ENCODE results near the gene JPH2.

Gene JPH2

DNA sequence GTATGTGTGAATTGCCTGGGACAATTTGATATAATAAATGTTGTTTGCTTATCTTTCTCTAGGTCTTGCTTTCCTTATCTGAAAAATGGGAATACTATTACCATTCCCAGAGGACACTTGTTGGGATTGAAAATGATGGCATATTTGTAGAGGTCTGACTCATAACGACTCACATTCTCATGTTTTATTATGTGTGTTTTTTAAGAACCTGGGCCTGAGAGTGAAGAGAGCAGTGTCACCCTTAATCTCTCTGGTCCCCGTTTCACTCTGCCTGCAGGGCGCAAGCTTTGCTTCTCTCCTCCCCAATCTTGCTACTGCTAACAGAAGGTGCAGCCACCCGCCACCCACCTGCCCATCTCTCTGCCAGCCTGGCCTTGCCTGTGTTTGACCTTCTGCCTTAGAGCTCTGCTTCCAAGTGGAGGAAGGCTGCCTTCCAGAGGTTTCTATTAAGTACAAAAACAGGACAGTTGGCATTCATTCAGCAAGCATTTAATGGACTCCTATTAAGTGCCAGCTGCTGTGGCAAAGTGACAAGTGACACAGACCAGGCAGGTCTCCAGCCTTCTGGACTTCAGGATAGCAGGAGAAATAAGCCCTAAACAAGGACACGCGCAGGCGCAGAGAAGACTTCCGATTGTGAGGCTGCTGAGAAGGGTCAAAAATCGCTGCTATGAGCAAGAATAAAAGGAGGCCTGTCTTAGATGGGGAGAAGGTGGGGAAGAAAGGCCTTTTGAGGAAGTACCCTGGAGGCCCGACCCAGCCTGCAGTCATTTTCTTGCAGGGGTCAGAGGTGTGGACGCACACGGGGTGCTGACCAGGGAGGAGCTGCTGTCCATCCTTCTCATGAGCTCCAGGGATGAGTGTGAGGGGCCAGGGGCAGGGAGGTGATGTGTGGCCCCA, 112.5 kb downstream of the JPH2 start:
- TF ChIP-seq ZFX (IDR thresholded peaks at IDR 0.05; ENCODE audit: borderline replicate concordance): no peak
- TF ChIP-seq, protein P1, sequence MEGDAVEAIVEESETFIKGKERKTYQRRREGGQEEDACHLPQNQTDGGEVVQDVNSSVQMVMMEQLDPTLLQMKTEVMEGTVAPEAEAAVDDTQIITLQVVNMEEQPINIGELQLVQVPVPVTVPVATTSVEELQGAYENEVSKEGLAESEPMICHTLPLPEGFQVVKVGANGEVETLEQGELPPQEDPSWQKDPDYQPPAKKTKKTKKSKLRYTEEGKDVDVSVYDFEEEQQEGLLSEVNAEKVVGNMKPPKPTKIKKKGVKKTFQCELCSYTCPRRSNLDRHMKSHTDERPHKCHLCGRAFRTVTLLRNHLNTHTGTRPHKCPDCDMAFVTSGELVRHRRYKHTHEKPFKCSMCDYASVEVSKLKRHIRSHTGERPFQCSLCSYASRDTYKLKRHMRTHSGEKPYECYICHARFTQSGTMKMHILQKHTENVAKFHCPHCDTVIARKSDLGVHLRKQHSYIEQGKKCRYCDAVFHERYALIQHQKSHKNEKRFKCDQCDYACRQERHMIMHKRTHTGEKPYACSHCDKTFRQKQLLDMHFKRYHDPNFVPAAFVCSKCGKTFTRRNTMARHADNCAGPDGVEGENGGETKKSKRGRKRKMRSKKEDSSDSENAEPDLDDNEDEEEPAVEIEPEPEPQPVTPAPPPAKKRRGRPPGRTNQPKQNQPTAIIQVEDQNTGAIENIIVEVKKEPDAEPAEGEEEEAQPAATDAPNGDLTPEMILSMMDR (IDR thresholded peaks at IDR 0.05): no peak
- H3K27ac ChIP-seq: no peak overlapping the region

DNA sequence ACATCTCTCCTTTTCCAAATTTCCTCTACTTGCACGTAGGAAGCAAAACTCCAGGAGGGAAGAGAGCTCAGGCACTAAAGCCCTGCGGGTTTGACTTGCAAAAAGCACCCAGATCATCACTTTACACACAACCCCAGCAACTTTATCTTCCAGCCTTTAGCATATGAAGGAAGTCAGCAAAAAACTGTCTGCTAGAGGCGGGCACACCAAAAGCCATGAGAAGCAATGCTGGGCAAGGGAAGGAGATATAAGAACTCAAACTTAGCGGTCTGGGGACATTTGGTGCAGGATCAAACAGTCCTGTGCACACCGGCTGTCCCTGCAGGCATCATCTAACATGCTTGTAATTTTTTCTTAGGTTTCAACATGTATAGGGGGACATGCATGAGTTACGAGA, 113.3 kb downstream of the JPH2 start:
- TF ChIP-seq ZFX (IDR thresholded peaks at IDR 0.05; ENCODE audit: borderline replicate concordance): no peak
- TF ChIP-seq, protein P1 (IDR thresholded peaks at IDR 0.05): no peak
- H3K27ac ChIP-seq: no peak overlapping the region

DNA sequence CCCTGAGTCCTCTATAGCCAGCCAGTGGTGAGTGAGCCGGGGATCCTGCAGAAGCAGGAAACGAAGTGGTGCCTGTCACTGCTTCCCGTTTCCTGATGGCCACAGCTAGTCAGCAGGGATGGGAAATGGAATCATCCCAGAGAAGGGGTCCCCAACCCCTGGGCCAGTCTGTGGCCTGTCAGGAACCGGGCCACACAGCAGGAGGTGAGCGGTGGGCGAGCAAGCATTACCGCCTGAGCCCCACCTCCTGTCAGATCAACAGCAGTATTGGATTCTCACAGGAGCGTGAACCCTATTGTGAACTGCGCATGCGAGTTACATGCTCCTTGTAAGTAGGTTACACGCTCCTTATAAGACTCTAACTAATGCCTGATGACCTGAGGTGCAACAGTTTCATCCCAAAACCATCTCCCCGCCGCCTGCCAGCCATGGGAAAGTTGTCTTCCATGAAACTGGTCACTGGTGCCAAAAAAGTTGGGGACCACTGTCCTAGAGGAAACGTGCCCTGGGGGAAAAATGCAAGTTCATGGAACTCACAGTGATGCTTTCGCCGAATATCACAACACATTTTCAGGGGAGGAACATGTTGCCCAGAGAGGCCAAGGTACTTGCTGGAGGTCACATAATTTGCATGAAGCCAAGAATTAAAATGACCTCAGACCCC, 113.8 kb downstream of the JPH2 start:
- TF ChIP-seq, protein P1 (IDR thresholded peaks at IDR 0.05): no peak
- no peak for TF ChIP-seq ZFX (IDR thresholded peaks at IDR 0.05; ENCODE audit: borderline replicate concordance)
- no peak overlapping the region for H3K27ac ChIP-seq

DNA sequence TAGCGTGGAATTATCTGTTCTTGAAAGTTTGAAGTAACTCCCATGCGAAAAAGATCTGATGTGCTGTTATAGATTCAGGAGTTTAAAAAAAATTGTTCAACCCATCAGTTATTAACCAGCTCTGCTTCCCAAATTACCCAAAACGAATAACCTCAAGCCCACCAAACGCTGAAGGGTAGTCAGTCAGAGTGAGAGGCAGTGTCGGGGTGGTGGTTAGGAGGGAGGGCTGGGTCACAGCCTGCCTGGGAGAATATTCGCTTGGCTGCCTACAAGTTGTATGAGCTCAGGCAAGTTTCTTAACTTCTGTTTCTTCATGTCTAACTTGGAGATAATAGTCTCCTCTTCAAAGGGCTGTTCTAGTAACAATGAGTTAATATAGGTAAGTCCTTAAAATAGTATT, 114.6 kb downstream of the JPH2 start:
- H3K27ac ChIP-seq: no peak overlapping the region
- TF ChIP-seq, protein P1 (IDR thresholded peaks at IDR 0.05): no peak
- no peak for TF ChIP-seq ZFX (IDR thresholded peaks at IDR 0.05; ENCODE audit: borderline replicate concordance)

DNA sequence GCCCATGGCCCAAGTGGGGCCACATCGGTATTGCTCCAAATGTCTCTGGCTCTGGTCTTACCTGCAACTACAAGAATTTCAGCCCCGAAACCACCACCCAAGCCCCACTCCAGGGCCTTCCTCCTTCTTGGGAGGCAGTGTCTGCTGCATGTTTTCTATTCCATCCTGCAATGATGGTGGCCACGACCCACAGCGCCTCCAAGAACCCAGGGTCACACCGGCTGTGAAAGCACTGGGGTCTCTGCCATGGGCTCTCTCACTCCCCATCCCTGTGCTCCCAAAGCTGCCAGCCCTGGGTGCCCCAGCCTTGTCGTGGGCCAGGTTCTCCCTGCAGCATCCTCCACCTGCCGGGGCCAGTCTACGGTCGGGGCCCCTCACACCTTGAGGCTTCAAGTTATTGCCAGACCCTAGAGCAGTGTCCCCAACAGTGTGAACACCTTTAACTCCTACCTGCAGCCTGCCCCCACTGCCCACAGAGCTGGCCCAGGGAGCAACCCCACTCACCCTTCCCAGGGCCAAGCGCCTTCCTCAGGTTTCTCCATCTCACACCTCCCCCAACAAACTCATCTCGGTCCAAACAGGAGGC, 115.4 kb downstream of the JPH2 start:
- no peak overlapping the region for H3K27ac ChIP-seq
- TF ChIP-seq, protein P1 (IDR thresholded peaks at IDR 0.05): no peak
- no peak for TF ChIP-seq ZFX (IDR thresholded peaks at IDR 0.05; ENCODE audit: borderline replicate concordance)

DNA sequence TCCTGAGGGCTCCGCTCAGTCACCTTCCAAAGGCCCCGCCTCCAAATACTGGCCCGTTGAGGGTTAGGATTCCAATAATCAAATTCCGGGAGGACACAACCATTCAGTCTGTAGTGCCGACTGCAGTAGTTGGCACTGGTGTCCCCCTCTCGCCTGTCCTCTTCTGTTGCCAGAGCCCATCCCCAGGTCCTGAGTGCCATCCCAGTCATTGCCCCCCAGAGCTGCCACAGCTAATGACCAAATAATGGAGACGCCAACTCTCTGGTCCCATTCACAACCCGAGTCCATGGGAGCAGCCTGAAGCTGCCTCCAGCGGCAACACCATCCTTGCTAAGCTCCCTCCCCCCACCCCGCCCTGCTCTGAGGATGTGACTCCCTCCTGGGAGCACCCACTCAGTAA, 115.9 kb downstream of the JPH2 start:
- TF ChIP-seq, protein P1 (IDR thresholded peaks at IDR 0.05): no peak
- no peak for TF ChIP-seq ZFX (IDR thresholded peaks at IDR 0.05; ENCODE audit: borderline replicate concordance)
- H3K27ac ChIP-seq: no peak overlapping the region

Data from 22Rv1 (cell line).